Measurements from ENCODE around the gene CNIH3. TPM values are rescaled to one million over a fixed set of nuclear protein-coding genes. Genes with fewer than 3 reads are reported as not detected.

The CNIH3 gene
- polyA plus RNA-seq, 1 donor (not counting 4 experiments of a cell fraction or from before 2014, with no cell fraction given) = 0.81 TPM

DNA sequence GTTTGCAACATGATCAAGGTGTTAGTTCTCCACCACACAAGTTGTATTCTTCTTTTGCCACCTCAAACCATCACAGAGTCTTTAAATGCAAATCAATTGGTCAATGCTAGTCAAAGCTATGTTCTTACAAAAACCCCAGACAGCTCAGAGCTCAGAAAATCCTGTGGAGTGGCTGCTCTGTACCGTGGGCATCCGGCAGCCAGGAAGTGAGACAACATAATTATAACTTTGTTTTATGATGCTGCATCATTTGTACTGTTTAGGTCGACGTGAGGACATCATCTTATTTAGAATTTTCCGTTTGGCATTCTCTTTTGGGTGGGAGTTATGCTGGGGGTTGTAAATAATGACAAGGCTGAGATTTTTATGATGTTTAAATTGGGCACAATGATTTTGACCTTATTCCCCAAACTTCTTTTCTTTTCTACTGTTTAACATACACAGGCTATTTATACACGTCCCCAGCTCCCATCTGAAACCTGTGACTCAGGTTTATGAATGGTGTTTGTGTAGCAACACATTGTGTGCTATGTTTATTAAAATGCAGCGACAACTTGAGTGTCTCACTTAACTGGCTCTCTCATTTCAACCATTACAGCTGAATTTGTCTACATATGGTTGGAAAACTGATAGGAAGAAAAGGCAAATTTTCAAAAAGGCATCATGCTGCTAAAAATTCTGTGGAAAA, 124.0 kb downstream of the CNIH3 start:
- Histone ChIP-seq H2AFZ (ENCODE audit: control insufficient read depth, low read length) (no peak overlapping the region), H3K27me3 (ENCODE audit: control insufficient read depth, extremely low read depth, insufficient read depth, low read length) (peaks cover 7% of the 10 kb centered on the region), H3K9me1 (ENCODE audit: control insufficient read depth, extremely low read depth, insufficient read depth, low read length) (no peaks in the 10 kb centered on the region), H3K4me1 (ENCODE audit: control insufficient read depth, extremely low read depth, insufficient read depth, low read length) (no peaks in the 10 kb centered on the region), H3K27ac (ENCODE audit: control insufficient read depth, insufficient read depth, low read length) (no peak overlapping the region), H3K4me3 (ENCODE audit: control insufficient read depth in 2 of 3, extremely low read depth in 1 of 3, insufficient read depth in 2 of 3, low read depth in 1 of 3, low read length in 3 of 3) (no peak overlapping the region), H4K20me1 (ENCODE audit: control insufficient read depth, extremely low read depth, insufficient read depth, low read length) (no peaks in the 10 kb centered on the region), H3K4me2 (ENCODE audit: control insufficient read depth, extremely low read depth, insufficient read depth, low read depth, low read length) (no peak overlapping the region), H3K79me2 (ENCODE audit: control insufficient read depth, insufficient read depth, low read length) (no peaks in the 10 kb centered on the region), H3K9me3 (ENCODE audit: control insufficient read depth, low read depth, low read length) (no peaks in the 10 kb centered on the region), H3K9ac (ENCODE audit: control insufficient read depth, extremely low read depth, insufficient read depth, low read length) (no peak overlapping the region), H3K36me3 (ENCODE audit: control insufficient read depth in 2 of 2, extremely low read depth in 1 of 2, insufficient read depth in 2 of 2, low read length in 2 of 2) (no peaks in the 10 kb centered on the region)
- TF ChIP-seq EZH2 (IDR thresholded peaks at IDR 0.05; ENCODE audit: low read length) = no peak
- TF ChIP-seq, protein P1, sequence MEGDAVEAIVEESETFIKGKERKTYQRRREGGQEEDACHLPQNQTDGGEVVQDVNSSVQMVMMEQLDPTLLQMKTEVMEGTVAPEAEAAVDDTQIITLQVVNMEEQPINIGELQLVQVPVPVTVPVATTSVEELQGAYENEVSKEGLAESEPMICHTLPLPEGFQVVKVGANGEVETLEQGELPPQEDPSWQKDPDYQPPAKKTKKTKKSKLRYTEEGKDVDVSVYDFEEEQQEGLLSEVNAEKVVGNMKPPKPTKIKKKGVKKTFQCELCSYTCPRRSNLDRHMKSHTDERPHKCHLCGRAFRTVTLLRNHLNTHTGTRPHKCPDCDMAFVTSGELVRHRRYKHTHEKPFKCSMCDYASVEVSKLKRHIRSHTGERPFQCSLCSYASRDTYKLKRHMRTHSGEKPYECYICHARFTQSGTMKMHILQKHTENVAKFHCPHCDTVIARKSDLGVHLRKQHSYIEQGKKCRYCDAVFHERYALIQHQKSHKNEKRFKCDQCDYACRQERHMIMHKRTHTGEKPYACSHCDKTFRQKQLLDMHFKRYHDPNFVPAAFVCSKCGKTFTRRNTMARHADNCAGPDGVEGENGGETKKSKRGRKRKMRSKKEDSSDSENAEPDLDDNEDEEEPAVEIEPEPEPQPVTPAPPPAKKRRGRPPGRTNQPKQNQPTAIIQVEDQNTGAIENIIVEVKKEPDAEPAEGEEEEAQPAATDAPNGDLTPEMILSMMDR (optimal IDR thresholded peaks at IDR 0.05 in 1 of 3, IDR thresholded peaks at IDR 0.05 in 1 of 3, conservative IDR thresholded peaks at IDR 0.05 in 1 of 3; ENCODE audit: extremely low read depth in 1 of 3, insufficient read depth in 2 of 3, low read length in 3 of 3) = no peak
- FAIRE-seq (no peak), DNase-seq (ENCODE audit: low read depth, low spot score) (no peak)
- dilution Hi-C loops (cut with MboI; ENCODE audit: extremely low pct_ligation_motif_present, low sequenced_read_pairs) = no loop called here

DNA sequence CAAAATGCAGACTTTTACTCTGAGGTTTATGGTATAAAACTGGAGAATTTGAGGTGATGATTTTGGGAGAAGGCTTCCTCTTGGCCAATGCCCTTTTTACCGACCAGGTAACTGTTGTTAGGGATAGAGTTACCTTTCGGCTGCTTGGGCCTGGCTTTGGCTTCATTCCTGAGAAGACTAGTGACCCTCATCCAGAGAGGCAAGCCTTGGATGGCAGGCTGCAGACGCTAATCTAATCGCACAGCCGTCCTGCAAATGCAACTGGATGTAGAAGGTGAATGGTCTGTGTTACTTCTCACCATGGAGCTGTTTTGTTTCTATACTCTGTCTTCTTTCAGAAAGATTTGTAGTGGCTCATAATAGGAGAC, 124.6 kb downstream of the CNIH3 start:
- DNase-seq (ENCODE audit: low read depth, low spot score) (no peak), FAIRE-seq (no peak)
- H3K36me3 ChIP-seq (ENCODE audit: control insufficient read depth in 2 of 2, extremely low read depth in 1 of 2, insufficient read depth in 2 of 2, low read length in 2 of 2) = no peaks in the 10 kb centered on the region
- H3K9ac ChIP-seq (ENCODE audit: control insufficient read depth, extremely low read depth, insufficient read depth, low read length) = no peak overlapping the region
- H2AFZ ChIP-seq (ENCODE audit: control insufficient read depth, low read length) = no peak overlapping the region
- H4K20me1 ChIP-seq (ENCODE audit: control insufficient read depth, extremely low read depth, insufficient read depth, low read length) = no peaks in the 10 kb centered on the region
- no peak overlapping the region for H3K27ac ChIP-seq (ENCODE audit: control insufficient read depth, insufficient read depth, low read length)
- H3K4me1 ChIP-seq (ENCODE audit: control insufficient read depth, extremely low read depth, insufficient read depth, low read length) = no peaks in the 10 kb centered on the region
- H3K79me2 ChIP-seq (ENCODE audit: control insufficient read depth, insufficient read depth, low read length) = no peaks in the 10 kb centered on the region
- H3K9me1 ChIP-seq (ENCODE audit: control insufficient read depth, extremely low read depth, insufficient read depth, low read length) = no peaks in the 10 kb centered on the region
- dilution Hi-C loops (cut with MboI; ENCODE audit: extremely low pct_ligation_motif_present, low sequenced_read_pairs) = no loop called here
- H3K4me2 ChIP-seq (ENCODE audit: control insufficient read depth, extremely low read depth, insufficient read depth, low read depth, low read length) = no peak overlapping the region
- H3K9me3 ChIP-seq (ENCODE audit: control insufficient read depth, low read depth, low read length) = no peaks in the 10 kb centered on the region
- peaks cover 7% of the 10 kb centered on the region for H3K27me3 ChIP-seq (ENCODE audit: control insufficient read depth, extremely low read depth, insufficient read depth, low read length)
- TF ChIP-seq, protein P1 (optimal IDR thresholded peaks at IDR 0.05 in 1 of 3, IDR thresholded peaks at IDR 0.05 in 1 of 3, conservative IDR thresholded peaks at IDR 0.05 in 1 of 3; ENCODE audit: extremely low read depth in 1 of 3, insufficient read depth in 2 of 3, low read length in 3 of 3) = no peak
- no peak for TF ChIP-seq EZH2 (IDR thresholded peaks at IDR 0.05; ENCODE audit: low read length)
- H3K4me3 ChIP-seq (ENCODE audit: control insufficient read depth in 2 of 3, extremely low read depth in 1 of 3, insufficient read depth in 2 of 3, low read depth in 1 of 3, low read length in 3 of 3) = no peak overlapping the region

Data from keratinocyte (primary cell).